Measurements from ENCODE around the gene ABHD2.
"Not testable (repeated sequence)": the region's sequence is repeated elsewhere in the genome, so short reads cannot be mapped to it uniquely, and the experiment has no call there.

The ABHD2 gene

GRCh38 chr15:89085289-89085926, 2.8 kb upstream of the ABHD2 start:
- no peak for DNase-seq (ENCODE audit: extremely low read depth, low read depth)
- H3K4me3 ChIP-seq (replicated peaks; ENCODE audit: low read depth, low read length): no peak overlapping the region
- TF ChIP-seq CTCF (IDR thresholded peaks at IDR 0.05; ENCODE audit: low read depth, low read length, missing control alignments): no peak

GRCh38 chr15:89085933-89086332, 2.3 kb upstream of the ABHD2 start:
- not testable (repeated sequence) for DNase-seq (ENCODE audit: extremely low read depth, low read depth); H3K4me3 ChIP-seq (replicated peaks; ENCODE audit: low read depth, low read length)

- DNase-seq (ENCODE audit: extremely low read depth, low read depth); H3K4me3 ChIP-seq (replicated peaks; ENCODE audit: low read depth, low read length): not testable (repeated sequence)
Observed at GRCh38 chr15:89086390-89086789, 1.9 kb upstream of the ABHD2 start.

- DNase-seq (ENCODE audit: extremely low read depth, low read depth): no peak
- TF ChIP-seq CTCF (IDR thresholded peaks at IDR 0.05; ENCODE audit: low read depth, low read length, missing control alignments): no peak
- peak overlapping the region; percentile 75 for H3K4me3 ChIP-seq (replicated peaks; ENCODE audit: low read depth, low read length)
Observed at GRCh38 chr15:89087161-89087829, 961 bp upstream of the ABHD2 start.

- no peak for DNase-seq (ENCODE audit: extremely low read depth, low read depth)
- TF ChIP-seq CTCF (IDR thresholded peaks at IDR 0.05; ENCODE audit: low read depth, low read length, missing control alignments): no peak
- peak overlapping the region; percentile 75 for H3K4me3 ChIP-seq (replicated peaks; ENCODE audit: low read depth, low read length)
Observed at GRCh38 chr15:89088605-89089315, 504 bp downstream of the ABHD2 start.

- H3K4me3 ChIP-seq (replicated peaks; ENCODE audit: low read depth, low read length): peak overlapping the region; percentile 75
- DNase-seq (ENCODE audit: extremely low read depth, low read depth): no peak
- no peak for TF ChIP-seq CTCF (IDR thresholded peaks at IDR 0.05; ENCODE audit: low read depth, low read length, missing control alignments)
Observed at GRCh38 chr15:89089316-89090230, 1.3 kb downstream of the ABHD2 start.

GRCh38 chr15:89090791-89091626, 2.8 kb downstream of the ABHD2 start:
- H3K4me3 ChIP-seq (replicated peaks; ENCODE audit: low read depth, low read length): no peak overlapping the region
- DNase-seq (ENCODE audit: extremely low read depth, low read depth): peak; percentile 41
- no peak for TF ChIP-seq CTCF (IDR thresholded peaks at IDR 0.05; ENCODE audit: low read depth, low read length, missing control alignments)
